ENCODE results near the gene CEP89.

- TF ChIP-seq, protein P1, sequence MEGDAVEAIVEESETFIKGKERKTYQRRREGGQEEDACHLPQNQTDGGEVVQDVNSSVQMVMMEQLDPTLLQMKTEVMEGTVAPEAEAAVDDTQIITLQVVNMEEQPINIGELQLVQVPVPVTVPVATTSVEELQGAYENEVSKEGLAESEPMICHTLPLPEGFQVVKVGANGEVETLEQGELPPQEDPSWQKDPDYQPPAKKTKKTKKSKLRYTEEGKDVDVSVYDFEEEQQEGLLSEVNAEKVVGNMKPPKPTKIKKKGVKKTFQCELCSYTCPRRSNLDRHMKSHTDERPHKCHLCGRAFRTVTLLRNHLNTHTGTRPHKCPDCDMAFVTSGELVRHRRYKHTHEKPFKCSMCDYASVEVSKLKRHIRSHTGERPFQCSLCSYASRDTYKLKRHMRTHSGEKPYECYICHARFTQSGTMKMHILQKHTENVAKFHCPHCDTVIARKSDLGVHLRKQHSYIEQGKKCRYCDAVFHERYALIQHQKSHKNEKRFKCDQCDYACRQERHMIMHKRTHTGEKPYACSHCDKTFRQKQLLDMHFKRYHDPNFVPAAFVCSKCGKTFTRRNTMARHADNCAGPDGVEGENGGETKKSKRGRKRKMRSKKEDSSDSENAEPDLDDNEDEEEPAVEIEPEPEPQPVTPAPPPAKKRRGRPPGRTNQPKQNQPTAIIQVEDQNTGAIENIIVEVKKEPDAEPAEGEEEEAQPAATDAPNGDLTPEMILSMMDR (conservative IDR thresholded peaks at IDR 0.05; ENCODE audit: low read depth, low read length): no peak
- TF ChIP-seq POLR2A (IDR thresholded peaks at IDR 0.05; ENCODE audit: low read depth, low read length) (no peak), RFX5 (IDR thresholded peaks at IDR 0.05; ENCODE audit: low read depth, low read length) (no peak), BHLHE40 (IDR thresholded peaks at IDR 0.05; ENCODE audit: low read depth, low read length) (no peak), CHD1 (IDR thresholded peaks at IDR 0.05; ENCODE audit: low read depth, low read length) (no peak)
These were observed 26.5 kb downstream of the CEP89 start for GRCh38 chr19:32945260-32945659.

Data from IMR-90 (cell line).